H9 (cell line): Measurements from ENCODE around the gene C1S. TPM values are rescaled to one million over a fixed set of nuclear protein-coding genes. Genes with fewer than 3 reads are reported as not detected.

Experiments
- DNase-seq: peaks from one replicate; pipeline ENCODE4 v3.0.0-alpha.2; 2017
- H2AFZ ChIP-seq: one replicate; pipeline ENCODE4 v1.6.1; 2013; ENCODE audit warnings: mild to moderate bottlenecking, low read length, control low read depth, moderate library complexity
- H2AK5ac ChIP-seq: 2 replicates; pipeline ENCODE4 v1.6.1; 2013; ENCODE audit warnings: low read length, control low read depth, mixed read lengths; ENCODE audit not compliant: insufficient read length
- H2BK120ac ChIP-seq: one replicate; pipeline ENCODE4 v1.6.1; 2013; ENCODE audit warnings: low read depth, mild to moderate bottlenecking, low read length, control low read depth, inconsistent platforms; ENCODE audit not compliant: poor library complexity, severe bottlenecking
- H2BK12ac ChIP-seq: 2 replicates; pipeline ENCODE4 v1.6.1; 2013; ENCODE audit warnings: low read length, control low read depth, mixed read lengths, low read depth; ENCODE audit not compliant: insufficient read length
- H2BK15ac ChIP-seq: 2 replicates; pipeline ENCODE4 v1.6.1; 2013; ENCODE audit warnings: low read depth, low read length, control low read depth
- H2BK20ac ChIP-seq: one replicate; pipeline ENCODE4 v1.6.1; 2013; ENCODE audit warnings: low read depth, mild to moderate bottlenecking, low read length, control low read depth, inconsistent platforms; ENCODE audit not compliant: poor library complexity, severe bottlenecking
- H2BK5ac ChIP-seq: 2 replicates; pipeline ENCODE4 v1.6.1; 2013; ENCODE audit warnings: low read length, control low read depth, mixed read lengths; ENCODE audit not compliant: insufficient read length
- H3K14ac ChIP-seq: 2 replicates; pipeline ENCODE4 v1.6.1; 2013; ENCODE audit warnings: low read length, control low read depth; ENCODE audit not compliant: insufficient read depth
- H3K18ac ChIP-seq: 2 replicates; pipeline ENCODE4 v1.6.1; 2013; ENCODE audit warnings: low read depth, mild to moderate bottlenecking, mixed read lengths, low read length, control low read depth; ENCODE audit not compliant: insufficient read length
- H3K23ac ChIP-seq: 2 replicates; pipeline ENCODE4 v1.6.1; 2013; ENCODE audit warnings: low read length, control low read depth, mixed read lengths, low read depth; ENCODE audit not compliant: insufficient read length
- H3K23me2 ChIP-seq: 2 replicates; pipeline ENCODE4 v1.6.1; 2013; ENCODE audit warnings: low read depth, mild to moderate bottlenecking, mixed read lengths, low read length, control low read depth; ENCODE audit not compliant: insufficient read length, poor library complexity, severe bottlenecking
- H3K27ac ChIP-seq: 2 replicates; pipeline ENCODE4 v1.5.1; 2013; ENCODE audit warnings: low read length, control low read depth, mixed read lengths, low read depth; ENCODE audit not compliant: insufficient read length
- H3K27me3 ChIP-seq: 2 replicates; pipeline ENCODE4 v1.6.1; 2013; ENCODE audit warnings: low read length, control low read depth, inconsistent platforms; ENCODE audit not compliant: insufficient read depth
- H3K4ac ChIP-seq: 2 replicates; pipeline ENCODE4 v1.6.1; 2013; ENCODE audit warnings: low read depth, mild to moderate bottlenecking, control low read depth, inconsistent platforms, low read length, moderate library complexity
- H3K4me1 ChIP-seq: 2 replicates; pipeline ENCODE4 v1.6.1; 2013; ENCODE audit warnings: low read length, control low read depth, inconsistent platforms; ENCODE audit not compliant: insufficient read depth
- H3K4me2 ChIP-seq: 2 replicates; pipeline ENCODE4 v1.6.1; 2013; ENCODE audit warnings: low read length, control low read depth, mixed read lengths; ENCODE audit not compliant: insufficient read length, insufficient read depth
- H3K56ac ChIP-seq: 2 replicates; pipeline ENCODE4 v1.6.1; 2013; ENCODE audit warnings: low read depth, mild to moderate bottlenecking, mixed read lengths, low read length, control low read depth; ENCODE audit not compliant: insufficient read length
- H3K79me1 ChIP-seq: 2 replicates; pipeline ENCODE4 v1.6.1; 2013; ENCODE audit warnings: low read depth, mild to moderate bottlenecking, moderate library complexity, low read length, control low read depth, inconsistent platforms; ENCODE audit not compliant: insufficient read depth, poor library complexity, severe bottlenecking
- H3K79me2 ChIP-seq: 2 replicates; pipeline ENCODE4 v1.6.1; 2013; ENCODE audit warnings: low read length, control low read depth, inconsistent platforms; ENCODE audit not compliant: insufficient read depth
- H3K9ac ChIP-seq: 2 replicates; pipeline ENCODE4 v1.6.1; 2013; ENCODE audit warnings: low read length, control low read depth, mixed read lengths; ENCODE audit not compliant: insufficient read length; ENCODE audit errors: extremely low read depth
- H3K9me3 ChIP-seq: one replicate; pipeline ENCODE4 v1.6.1; 2013; ENCODE audit warnings: low read depth, low read length, inconsistent platforms; ENCODE audit not compliant: control insufficient read depth
- H3T11ph ChIP-seq: one replicate; pipeline ENCODE4 v1.6.1; 2013; ENCODE audit warnings: mild to moderate bottlenecking, low read length, control low read depth, inconsistent platforms
- H4K20me1 ChIP-seq: one replicate; pipeline ENCODE4 v1.6.1; 2013; ENCODE audit not compliant: control insufficient read depth, insufficient read length, insufficient read depth
- H4K5ac ChIP-seq: 2 replicates; pipeline ENCODE4 v1.6.1; 2013; ENCODE audit warnings: low read depth, mild to moderate bottlenecking, mixed read lengths, low read length, control low read depth; ENCODE audit not compliant: insufficient read length
- H4K8ac ChIP-seq: replicated peaks from 2 replicates; pipeline ENCODE4 v1.6.1; 2013; ENCODE audit warnings: low read length, control low read depth, mixed read lengths, low read depth; ENCODE audit not compliant: insufficient read length
- H4K91ac ChIP-seq: 2 replicates; pipeline ENCODE4 v1.6.1; 2013; ENCODE audit warnings: low read depth, mild to moderate bottlenecking, moderate library complexity, mixed read lengths, low read length, control low read depth; ENCODE audit not compliant: insufficient read length
- H3K27ac Mint-ChIP-seq, 3 experiments: 2 replicates in 2 of 3; 3 replicates in 1 of 3; pipeline ENCODE4 v1.8.0; 2020 to 2021; ENCODE audit warnings: mixed read lengths in 3 of 3, mild to moderate bottlenecking in 1 of 3, moderate library complexity in 1 of 3
- H3K27me3 Mint-ChIP-seq: 2 replicates; pipeline ENCODE4 v1.8.0; 2021; ENCODE audit warnings: low read depth, mild to moderate bottlenecking, moderate library complexity, mixed read lengths
- H3K36me3 Mint-ChIP-seq, 3 experiments: 2 replicates in 2 of 3; 3 replicates in 1 of 3; pipeline ENCODE4 v1.8.0; 2020 to 2021; ENCODE audit warnings: low read depth in 3 of 3, mixed read lengths in 3 of 3; ENCODE audit not compliant: insufficient read depth in 1 of 3
- H3K4me1 Mint-ChIP-seq, 2 experiments: 2 replicates each; pipeline ENCODE4 v1.8.0; 2020; ENCODE audit warnings: mixed read lengths in 2 of 2
- H3K4me3 Mint-ChIP-seq, 2 experiments: 2 replicates in 1 of 2; 3 replicates in 1 of 2; pipeline ENCODE4 v1.8.0; 2020 to 2021; ENCODE audit warnings: mild to moderate bottlenecking in 2 of 2, mixed read lengths in 2 of 2, moderate library complexity in 1 of 2
- H3K9me3 Mint-ChIP-seq, 2 experiments: 2 replicates in 1 of 2; 3 replicates in 1 of 2; pipeline ENCODE4 v1.8.0; 2020; ENCODE audit warnings: mild to moderate bottlenecking in 2 of 2, mixed read lengths in 2 of 2, moderate library complexity in 1 of 2
- WGBS: extraction: QIAGEN DNeasy Blood & Tissue Kit; methylation state at CpG from one replicate; pipeline ENCODE4 v1.1.7; 2013; ENCODE audit warnings: missing lambda C conversion rate, low lambda C conversion rate, mixed read lengths; ENCODE audit not compliant: insufficient read length; ENCODE audit errors: extremely low coverage; 5-methylcytosine and 5-hydroxymethylcytosine counted together
- total RNA-seq: library from RNA; stranded (reverse); gene quantifications from 2 replicates; pipeline ENCODE4 v1.2.1, GENCODE V29; 2021
- TF ChIP-seq, protein P1 (sequence below): fragments of 200-600 bp; sonication (generic); conservative IDR thresholded peaks from 3 replicates; pipeline ENCODE4 v1.8.0; 2021; ENCODE audit warnings: antibody characterized with exemption, mild to moderate bottlenecking

Gene C1S
- total RNA-seq, 1 experiment from 2014 or later = 4.2 TPM

DNA sequence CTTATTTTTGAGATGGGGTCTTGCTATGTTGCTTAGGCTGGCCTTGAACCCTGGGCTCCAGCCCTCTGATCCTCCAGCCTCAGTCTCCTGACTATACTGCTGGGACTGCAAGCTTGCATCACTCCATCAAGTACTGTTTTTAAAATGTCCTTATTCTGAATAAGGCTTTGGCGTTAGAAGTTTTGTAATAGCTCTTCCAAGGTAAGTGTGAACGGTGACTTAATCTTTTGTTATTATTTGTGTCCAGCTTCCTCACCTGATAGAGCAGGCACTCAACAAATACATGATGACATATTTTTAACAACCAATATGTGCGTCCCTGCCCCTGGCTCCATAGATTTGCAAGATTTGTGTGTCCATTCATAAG is 47.1 kb downstream of the C1S start:
- H3K9me3 Mint-ChIP-seq = peaks cover 6 to 12% of the 10 kb centered on the region in 2 experiments

More for the DNA sequence above, 47.1 kb downstream of the C1S start:
- Mint-ChIP-seq H3K27me3 (peaks cover 7% of the 10 kb centered on the region), H3K4me3 (peak overlapping the region; percentile 84 to 88), H3K27ac (peak overlapping the region; percentile 39 to 72 (median 61); a peak in 3 of 7 replicates), H3K36me3 (peaks cover 17 to 31% (median 20%) of the 10 kb centered on the region in 3 experiments), H3K4me1 (peaks cover 11% of the 10 kb centered on the region in 2 experiments)
- no peak overlapping the region for H2BK15ac ChIP-seq
- H2BK120ac ChIP-seq = no peak overlapping the region
- no peaks in the 10 kb centered on the region for H3K27me3 ChIP-seq
- H3K27ac ChIP-seq = no peak overlapping the region
- no peak overlapping the region for H3K4ac ChIP-seq
- no peak for DNase-seq
- no peaks in the 10 kb centered on the region for H3K79me1 ChIP-seq
- TF ChIP-seq, protein P1, sequence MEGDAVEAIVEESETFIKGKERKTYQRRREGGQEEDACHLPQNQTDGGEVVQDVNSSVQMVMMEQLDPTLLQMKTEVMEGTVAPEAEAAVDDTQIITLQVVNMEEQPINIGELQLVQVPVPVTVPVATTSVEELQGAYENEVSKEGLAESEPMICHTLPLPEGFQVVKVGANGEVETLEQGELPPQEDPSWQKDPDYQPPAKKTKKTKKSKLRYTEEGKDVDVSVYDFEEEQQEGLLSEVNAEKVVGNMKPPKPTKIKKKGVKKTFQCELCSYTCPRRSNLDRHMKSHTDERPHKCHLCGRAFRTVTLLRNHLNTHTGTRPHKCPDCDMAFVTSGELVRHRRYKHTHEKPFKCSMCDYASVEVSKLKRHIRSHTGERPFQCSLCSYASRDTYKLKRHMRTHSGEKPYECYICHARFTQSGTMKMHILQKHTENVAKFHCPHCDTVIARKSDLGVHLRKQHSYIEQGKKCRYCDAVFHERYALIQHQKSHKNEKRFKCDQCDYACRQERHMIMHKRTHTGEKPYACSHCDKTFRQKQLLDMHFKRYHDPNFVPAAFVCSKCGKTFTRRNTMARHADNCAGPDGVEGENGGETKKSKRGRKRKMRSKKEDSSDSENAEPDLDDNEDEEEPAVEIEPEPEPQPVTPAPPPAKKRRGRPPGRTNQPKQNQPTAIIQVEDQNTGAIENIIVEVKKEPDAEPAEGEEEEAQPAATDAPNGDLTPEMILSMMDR = no peak
- no peaks in the 10 kb centered on the region for H3K79me2 ChIP-seq
- H3K4me2 ChIP-seq = peak overlapping the region; percentile 79
- no peaks in the 10 kb centered on the region for H3K4me1 ChIP-seq
- no peak overlapping the region for H2BK5ac ChIP-seq
- H3K9ac ChIP-seq = peak overlapping the region; percentile 10
- no peak overlapping the region for H3K56ac ChIP-seq
- WGBS = no CpG with 5 or more reads among the region's 3 CpGs
- H3K18ac ChIP-seq = no peak overlapping the region
- H2BK12ac ChIP-seq = no peak overlapping the region
- no peak overlapping the region for H3K23ac ChIP-seq
- no peak overlapping the region for H4K8ac ChIP-seq
- H2BK20ac ChIP-seq = no peak overlapping the region
- H2AFZ ChIP-seq = no peak overlapping the region
- H3K23me2 ChIP-seq = peaks cover 11% of the 10 kb centered on the region
- H3K14ac ChIP-seq = 0 out of 2 replicates have a peak overlapping the region, but pooled peaks have one; percentile 33
- no peak overlapping the region for H4K91ac ChIP-seq
- H4K5ac ChIP-seq = no peak overlapping the region
- H3T11ph ChIP-seq = no peak overlapping the region
- no peaks in the 10 kb centered on the region for H3K9me3 ChIP-seq
- no peak overlapping the region for H2AK5ac ChIP-seq
- H4K20me1 ChIP-seq = no peaks in the 10 kb centered on the region
